Mucosa of rectum (tissue), 2 donors: ENCODE measurements around the gene CGAS.
"Not testable (repeated sequence)": the region's sequence is repeated elsewhere in the genome, so short reads cannot be mapped to it uniquely, and the experiment has no call there.

ENCODE experiments used
- H3K27ac ChIP-seq, 2 donors: one replicate each; pipeline ENCODE4 v1.7.0; 2013; ENCODE audit warnings: inconsistent platforms in 2 of 2, low read depth in 2 of 2, low read length in 2 of 2
- H3K27me3 ChIP-seq, 2 donors: one replicate each; pipeline ENCODE4 v1.7.0; 2013; ENCODE audit warnings: low read length in 2 of 2; ENCODE audit not compliant: control insufficient read depth in 2 of 2, insufficient read depth in 2 of 2
- H3K36me3 ChIP-seq, 2 donors: one replicate each; pipeline ENCODE4 v1.7.0; 2013; ENCODE audit warnings: low read length in 2 of 2; ENCODE audit not compliant: control insufficient read depth in 2 of 2, insufficient read depth in 2 of 2
- H3K4me1 ChIP-seq, 2 donors: one replicate each; pipeline ENCODE4 v1.7.0; 2013; ENCODE audit warnings: low read length in 2 of 2, mild to moderate bottlenecking in 1 of 2; ENCODE audit not compliant: control insufficient read depth in 2 of 2, insufficient read depth in 2 of 2
- H3K4me3 ChIP-seq, 2 donors: one replicate each; pipeline ENCODE4 v1.7.0; 2013; ENCODE audit warnings: low read length in 2 of 2
- H3K9ac ChIP-seq, 2 donors: one replicate each; pipeline ENCODE4 v1.7.0; 2013; ENCODE audit warnings: low read length in 2 of 2, low read depth in 1 of 2, mild to moderate bottlenecking in 1 of 2
- H3K9me3 ChIP-seq, 2 donors: one replicate each; pipeline ENCODE4 v1.7.0; 2013; ENCODE audit warnings: low read length in 2 of 2; ENCODE audit not compliant: control insufficient read depth in 2 of 2
- donor health status: healthy.
- donor health status: Normal muscosa, but diverticular disease.

Gene CGAS

GRCh38 chr6:73460056-73460455 lies 8.0 kb upstream of the CGAS start:
- no peak overlapping the region for H3K9ac ChIP-seq
- peaks cover 0 to 3% of the 10 kb centered on the region in 2 donors for H3K36me3 ChIP-seq
- peaks cover 0 to 2% of the 10 kb centered on the region in 2 donors for H3K4me1 ChIP-seq
- no peaks in the 10 kb centered on the region for H3K27me3 ChIP-seq
- H3K9me3 ChIP-seq, result no peaks in the 10 kb centered on the region
- no peak overlapping the region for H3K4me3 ChIP-seq
- no peak overlapping the region for H3K27ac ChIP-seq

DNA sequence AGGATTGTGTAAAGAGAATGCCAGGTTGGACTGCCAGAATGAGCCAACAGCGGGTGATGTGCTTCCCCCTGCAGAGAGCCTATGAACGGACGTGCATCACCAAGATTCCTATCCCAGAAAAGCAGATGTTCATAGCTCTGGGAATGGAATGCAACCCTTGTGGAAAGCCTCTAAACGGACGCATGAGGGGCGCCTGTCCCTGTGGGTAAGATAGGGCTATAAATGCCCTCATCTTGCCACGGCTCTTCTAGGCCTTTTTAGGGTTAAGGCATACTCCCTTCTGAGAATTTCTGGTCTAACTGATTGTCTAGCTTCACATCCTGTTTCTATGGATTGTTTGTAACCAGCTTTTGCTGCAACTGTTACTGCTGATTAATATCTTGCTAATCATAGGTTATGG lies 7.4 kb upstream of the CGAS start:
- not testable (repeated sequence) for H3K4me1 ChIP-seq, H3K27me3 ChIP-seq, H3K27ac ChIP-seq, H3K9me3 ChIP-seq, H3K36me3 ChIP-seq, H3K9ac ChIP-seq, H3K4me3 ChIP-seq

DNA sequence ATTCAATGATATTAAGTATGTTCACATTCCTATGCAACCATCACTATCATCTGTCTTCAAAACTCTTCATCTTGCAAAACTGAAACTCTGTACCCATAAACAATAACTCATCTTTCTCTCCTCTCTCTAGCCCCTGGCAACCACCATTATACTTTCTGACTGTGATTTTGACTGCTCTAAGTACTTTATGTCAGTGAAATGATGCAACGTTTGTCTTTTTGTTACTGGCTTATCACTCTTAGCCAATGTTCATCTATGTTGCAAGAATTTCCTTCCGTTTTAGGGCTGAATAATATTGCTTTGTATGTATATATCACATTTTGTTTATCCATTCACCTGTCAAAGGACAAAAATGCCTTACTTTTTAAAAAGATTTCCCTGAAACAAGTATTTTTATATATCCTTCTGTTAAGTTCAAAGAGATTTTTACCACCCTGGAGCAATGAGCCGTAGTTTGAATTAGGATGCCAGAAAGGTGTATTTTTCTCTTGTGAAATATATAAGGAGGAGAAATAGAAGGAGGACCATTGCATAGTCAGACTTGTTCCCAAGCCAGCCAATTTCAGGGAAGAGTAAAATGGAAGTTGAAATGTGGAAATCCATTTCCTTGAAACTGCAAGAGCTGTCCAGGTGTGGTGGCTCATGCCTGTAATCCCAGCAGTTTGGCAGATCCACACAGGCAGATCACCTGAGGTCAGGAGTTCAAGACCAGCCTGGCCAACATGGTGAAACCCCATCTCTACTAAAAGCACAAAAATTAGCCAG lies 4.0 kb upstream of the CGAS start:
- Histone ChIP-seq H3K4me1 (peaks cover 3 to 4% of the 10 kb centered on the region in 2 donors), H3K27ac (no peak overlapping the region)

GRCh38 chr6:73451223-73452106 lies 632 bp downstream of the CGAS start:
- H3K4me3 ChIP-seq, result peak overlapping the region; percentile 71 to 74
- no peaks in the 10 kb centered on the region for H3K36me3 ChIP-seq
- H3K9ac ChIP-seq, result peak overlapping the region; percentile 74 to 77
- H3K9me3 ChIP-seq, result no peaks in the 10 kb centered on the region
- H3K27ac ChIP-seq, result peak overlapping the region; percentile 78 to 81
- H3K4me1 ChIP-seq, result peaks cover 3 to 7% of the 10 kb centered on the region in 2 donors
- no peaks in the 10 kb centered on the region for H3K27me3 ChIP-seq

More for the DNA sequence above, 4.0 kb upstream of the CGAS start:
- Histone ChIP-seq H3K36me3 (no peaks in the 10 kb centered on the region), H3K9me3 (no peaks in the 10 kb centered on the region), H3K27me3 (no peaks in the 10 kb centered on the region), H3K9ac (no peak overlapping the region), H3K4me3 (no peak overlapping the region)

- Histone ChIP-seq H3K4me1 (no peaks in the 10 kb centered on the region), H3K36me3 (peaks cover 5 to 15% of the 10 kb centered on the region in 2 donors), H3K27ac (no peak overlapping the region), H3K9ac (no peak overlapping the region), H3K27me3 (no peaks in the 10 kb centered on the region), H3K9me3 (no peaks in the 10 kb centered on the region), H3K4me3 (no peak overlapping the region)
Measured at GRCh38 chr6:73443555-73443954, 8.5 kb downstream of the CGAS start.

- peaks cover 0 to 15% of the 10 kb centered on the region in 2 donors for H3K36me3 ChIP-seq
- no peaks in the 10 kb centered on the region for H3K9me3 ChIP-seq
- H3K27ac ChIP-seq, result no peak overlapping the region
- no peak overlapping the region for H3K9ac ChIP-seq
- no peaks in the 10 kb centered on the region for H3K4me1 ChIP-seq
- H3K27me3 ChIP-seq, result no peaks in the 10 kb centered on the region
- H3K4me3 ChIP-seq, result no peak overlapping the region
Measured at GRCh38 chr6:73435236-73435635, 16.9 kb downstream of the CGAS start.

DNA sequence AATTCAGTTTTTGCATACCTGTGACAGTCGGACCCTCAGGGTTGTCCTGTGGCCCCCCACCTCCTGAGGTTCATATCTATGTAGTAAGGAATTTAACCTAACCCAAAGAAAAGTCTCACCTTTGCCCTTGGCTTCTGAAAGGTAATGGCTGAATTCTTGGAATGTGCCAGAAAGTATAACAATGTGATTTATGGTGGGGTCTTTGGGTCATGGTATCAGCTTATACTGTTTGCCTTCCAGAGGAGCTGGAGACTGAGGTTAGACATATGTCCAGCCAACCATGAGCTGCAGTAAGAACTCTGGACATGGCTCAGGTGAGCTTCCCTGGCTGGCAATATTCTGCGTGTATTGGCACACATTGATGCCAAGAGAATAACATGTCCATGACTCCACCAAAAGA lies 30.6 kb downstream of the CGAS start:
- H3K36me3 ChIP-seq, result peaks cover 0 to 14% of the 10 kb centered on the region in 2 donors
- no peak overlapping the region for H3K27ac ChIP-seq
- H3K27me3 ChIP-seq, result no peaks in the 10 kb centered on the region
- no peaks in the 10 kb centered on the region for H3K9me3 ChIP-seq
- no peak overlapping the region for H3K9ac ChIP-seq
- no peaks in the 10 kb centered on the region for H3K4me1 ChIP-seq
- no peak overlapping the region for H3K4me3 ChIP-seq

DNA sequence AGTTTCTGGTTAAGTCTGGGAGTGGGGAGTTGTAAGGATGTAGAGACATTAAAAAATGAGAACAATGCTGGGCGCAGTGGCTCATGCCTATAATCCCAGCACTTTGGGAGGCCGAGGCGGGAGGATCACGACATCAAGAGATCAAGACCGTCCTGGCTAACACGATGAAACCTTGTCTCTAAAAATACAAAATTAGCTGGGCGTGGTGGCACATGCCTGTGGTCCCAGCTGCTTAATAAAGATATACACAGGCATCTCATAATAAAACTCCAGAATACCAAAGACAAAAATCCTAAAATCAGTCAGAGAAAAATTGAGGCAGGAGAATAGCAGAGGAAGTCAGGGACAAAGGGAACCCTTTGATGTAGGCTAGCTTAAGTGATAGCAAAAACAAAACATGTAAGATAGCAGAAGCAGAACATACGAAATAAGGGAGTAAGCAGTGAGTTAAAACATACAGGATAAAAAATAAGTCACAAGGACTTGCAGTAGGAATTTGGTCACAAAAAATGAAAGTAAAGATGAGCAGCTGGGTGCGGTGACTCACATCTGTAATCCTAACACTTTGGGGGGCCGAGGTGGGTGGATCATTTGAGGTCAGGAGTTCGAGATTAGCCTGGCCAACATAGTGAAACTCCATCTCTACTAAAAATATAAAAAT lies 33.9 kb downstream of the CGAS start:
- Histone ChIP-seq H3K4me3 (no peak overlapping the region), H3K36me3 (peaks cover 0 to 6% of the 10 kb centered on the region in 2 donors), H3K27me3 (no peaks in the 10 kb centered on the region), H3K4me1 (no peaks in the 10 kb centered on the region), H3K9ac (no peak overlapping the region), H3K9me3 (no peaks in the 10 kb centered on the region), H3K27ac (no peak overlapping the region)

- Histone ChIP-seq H3K27me3 (no peaks in the 10 kb centered on the region), H3K4me1 (no peaks in the 10 kb centered on the region), H3K9me3 (no peaks in the 10 kb centered on the region), H3K27ac (no peak overlapping the region), H3K4me3 (no peak overlapping the region), H3K9ac (no peak overlapping the region), H3K36me3 (no peaks in the 10 kb centered on the region)
Measured at GRCh38 chr6:73413102-73413501, 39.0 kb downstream of the CGAS start.

DNA sequence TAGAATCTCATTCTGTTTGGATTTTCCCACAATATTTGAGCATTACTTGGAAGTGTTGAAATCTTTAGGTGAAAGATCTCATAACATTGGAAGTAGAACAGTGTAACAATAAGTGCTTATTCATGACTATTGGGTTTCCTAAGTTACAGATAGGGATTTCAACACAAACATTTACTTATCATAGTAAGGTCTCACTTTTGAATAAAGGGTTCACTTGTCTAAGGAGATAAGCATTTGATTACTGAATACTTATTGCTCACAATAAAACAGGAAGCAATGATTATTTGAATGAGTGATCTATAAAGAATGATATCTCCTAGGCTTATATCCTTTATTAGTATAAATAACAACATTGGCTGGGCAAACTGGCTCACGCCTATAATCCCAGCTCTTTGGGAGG lies 42.7 kb downstream of the CGAS start:
- Histone ChIP-seq H3K36me3 (no peaks in the 10 kb centered on the region), H3K9me3 (no peaks in the 10 kb centered on the region), H3K4me1 (no peaks in the 10 kb centered on the region), H3K27me3 (no peaks in the 10 kb centered on the region), H3K27ac (no peak overlapping the region), H3K9ac (no peak overlapping the region), H3K4me3 (no peak overlapping the region)
